SK-N-SH treated with all-trans-retinoic acid at 6 μM for 48 hours (cell line): ENCODE results near the gene EZR.
A peak's percentile ranks its signal among the peaks of the same experiment; 100 is the strongest.

Experiments
- ATAC-seq: fragments of 200-7000 bp; cut with Tn5 transposase; 3 replicates; pipeline ENCODE4 v1.9.1; 2020; ENCODE audit warnings: mild to moderate bottlenecking, moderate library complexity
- ARNTL ChIP-seq: fragments of 450-650 bp; formaldehyde crosslinking; IDR thresholded peaks from 2 replicates; pipeline ENCODE4 v1.5.0; 2020; ENCODE audit warnings: low read depth, mild to moderate bottlenecking, moderate library complexity, borderline replicate concordance
- CSDC2 ChIP-seq: fragments of 250-450 bp; sonication (Bioruptor Pico); IDR thresholded peaks from 2 replicates; pipeline ENCODE4 v1.5.0; 2020; ENCODE audit warnings: mild to moderate bottlenecking, moderate library complexity
- CSRNP3 ChIP-seq: fragments of 250-450 bp; sonication (Bioruptor Pico); IDR thresholded peaks from 2 replicates; pipeline ENCODE4 v1.5.1; 2021; ENCODE audit warnings: mild to moderate bottlenecking, moderate library complexity
- ESRRG ChIP-seq: fragments of 250-450 bp; sonication (Bioruptor Pico); IDR thresholded peaks from 2 replicates; pipeline ENCODE4 v1.6.1; 2021; ENCODE audit warnings: mild to moderate bottlenecking
- GLIS3 ChIP-seq: fragments of 250-450 bp; sonication (Bioruptor Pico); IDR thresholded peaks from 2 replicates; pipeline ENCODE4 v1.5.0; 2020; ENCODE audit warnings: mild to moderate bottlenecking, moderate library complexity
- ISL1 ChIP-seq: fragments of 250-450 bp; sonication (Bioruptor Pico); IDR thresholded peaks from 2 replicates; pipeline ENCODE4 v2.1.2; 2022; ENCODE audit warnings: mild to moderate bottlenecking, moderate library complexity
- OSR1 ChIP-seq: fragments of 250-450 bp; sonication (Bioruptor Pico); IDR thresholded peaks from 2 replicates; pipeline ENCODE4 v1.8.0; 2022; ENCODE audit warnings: moderate library complexity, mild to moderate bottlenecking, inconsistent platforms
- PATZ1 ChIP-seq: fragments of 250-450 bp; sonication (Bioruptor Pico); IDR thresholded peaks from 2 replicates; pipeline ENCODE4 v1.8.0; 2020; ENCODE audit warnings: mild to moderate bottlenecking, moderate library complexity, borderline replicate concordance
- PPARA ChIP-seq: fragments of 250-450 bp; sonication (Bioruptor Pico); IDR thresholded peaks from 2 replicates; pipeline ENCODE4 v1.5.0; 2020; ENCODE audit warnings: mild to moderate bottlenecking, borderline replicate concordance
- RARB ChIP-seq: fragments of 250-450 bp; sonication (Bioruptor Pico); IDR thresholded peaks from 2 replicates; pipeline ENCODE4 v1.8.0; 2021; ENCODE audit warnings: mild to moderate bottlenecking, moderate library complexity
- TCF4 ChIP-seq: fragments of 250-450 bp; sonication (Bioruptor Pico); IDR thresholded peaks from 2 replicates; pipeline ENCODE4 v1.8.0; 2021; ENCODE audit warnings: mild to moderate bottlenecking, moderate library complexity, borderline replicate concordance
- TOX ChIP-seq: fragments of 250-450 bp; sonication (Bioruptor Pico); IDR thresholded peaks from 2 replicates; pipeline ENCODE4 v1.8.0; 2021; ENCODE audit warnings: mild to moderate bottlenecking, moderate library complexity, borderline replicate concordance
- TSHZ2 ChIP-seq: fragments of 250-450 bp; sonication (Bioruptor Pico); IDR thresholded peaks from 2 replicates; pipeline ENCODE4 v1.5.0; 2020; ENCODE audit warnings: mild to moderate bottlenecking, moderate library complexity
- ZC3H10 ChIP-seq: fragments of 250-450 bp; sonication (Bioruptor Pico); IDR thresholded peaks from 2 replicates; pipeline ENCODE4 v1.5.1; 2021; ENCODE audit warnings: mild to moderate bottlenecking, moderate library complexity
- ZFP30 ChIP-seq: fragments of 450-650 bp; formaldehyde crosslinking; IDR thresholded peaks from 2 replicates; pipeline ENCODE4 v1.5.0; 2022; ENCODE audit warnings: mild to moderate bottlenecking, moderate library complexity
- ZNF565 ChIP-seq: fragments of 450-650 bp; formaldehyde crosslinking; conservative IDR thresholded peaks from 2 replicates; pipeline ENCODE4 v1.5.0; 2020; ENCODE audit warnings: low read depth, mild to moderate bottlenecking, moderate library complexity
- ZNF70 ChIP-seq: fragments of 450-650 bp; formaldehyde crosslinking; IDR thresholded peaks from 2 replicates; pipeline ENCODE4 v1.5.0; 2020; ENCODE audit warnings: mild to moderate bottlenecking, moderate library complexity
- ZNF8 ChIP-seq: fragments of 450-650 bp; formaldehyde crosslinking; IDR thresholded peaks from 2 replicates; pipeline ENCODE4 v1.5.0; 2020; ENCODE audit warnings: mild to moderate bottlenecking, moderate library complexity

The EZR gene

GRCh38 chr6:158722176-158722729 is 96.9 kb downstream of the EZR start (continued):
- TF ChIP-seq PATZ1 (CRISPR knock-in tag) (no peak), PPARA (no peak), TCF4 (CRISPR knock-in tag) (no peak), ZC3H10 (CRISPR knock-in tag) (no peak)

- peak; percentile 23; the same call in 1 of the 3 replicates for ATAC-seq
- TF ChIP-seq PATZ1 (CRISPR knock-in tag) (no peak), ISL1 (CRISPR knock-in tag) (no peak), ESRRG (CRISPR knock-in tag) (no peak), TOX (CRISPR knock-in tag) (no peak), OSR1 (CRISPR knock-in tag) (no peak), ARNTL (no peak), RARB (CRISPR knock-in tag) (no peak), ZNF70 (CRISPR knock-in tag) (no peak), ZNF8 (no peak), GLIS3 (CRISPR knock-in tag) (no peak), ZFP30 (no peak), CSDC2 (CRISPR knock-in tag) (no peak)
Observed at GRCh38 chr6:158718461-158719046, 100.6 kb downstream of the EZR start.

GRCh38 chr6:158717341-158718330 is 101.5 kb downstream of the EZR start:
- no peak for ATAC-seq
- TF ChIP-seq ZNF565 (CRISPR knock-in tag) (no peak), ZC3H10 (CRISPR knock-in tag) (no peak), ARNTL (no peak), ISL1 (CRISPR knock-in tag) (no peak), PPARA (no peak), GLIS3 (CRISPR knock-in tag) (no peak), TSHZ2 (CRISPR knock-in tag) (no peak), TOX (CRISPR knock-in tag) (no peak), CSRNP3 (CRISPR knock-in tag) (no peak), TCF4 (CRISPR knock-in tag) (no peak), OSR1 (CRISPR knock-in tag) (no peak), PATZ1 (CRISPR knock-in tag) (no peak), CSDC2 (CRISPR knock-in tag) (no peak)
